ENCODE measurements around the gene ERGIC1.

- no peak for TF ChIP-seq CTCF (IDR thresholded peaks at IDR 0.05)
- TF ChIP-seq POLR2A (IDR thresholded peaks at IDR 0.05) = no peak
Observed at GRCh38 chr5:172815631-172816030, 18.4 kb upstream of the ERGIC1 start.
